Measurements from ENCODE around the gene OR6S1.
"Not testable (repeated sequence)": the region's sequence is repeated elsewhere in the genome, so short reads cannot be mapped to it uniquely, and the experiment has no call there.

OR6S1 gene

GRCh38 chr14:20652996-20653975 lies 11.8 kb upstream of the OR6S1 start:
- no peak for TF ChIP-seq CTCF (conservative IDR thresholded peaks at IDR 0.05; ENCODE audit: low read depth, low read length)
- Histone ChIP-seq H3K4me3 (IDR thresholded peaks at IDR 0.05; ENCODE audit: insufficient read depth, low read depth, low read length) (no peak overlapping the region), H3K27ac (no peak overlapping the region), H3K4me1 (ENCODE audit: low read depth, poor library complexity, severe bottlenecking) (no peaks in the 10 kb centered on the region), H4K20me1 (ENCODE audit: insufficient read depth) (no peaks in the 10 kb centered on the region), H3K36me3 (ENCODE audit: insufficient read depth) (no peaks in the 10 kb centered on the region), H2AFZ (ENCODE audit: low read depth) (no peak overlapping the region), H3K27me3 (ENCODE audit: insufficient read depth, low read depth) (no peaks in the 10 kb centered on the region), H3K79me2 (ENCODE audit: insufficient read depth, low read depth) (no peaks in the 10 kb centered on the region), H3K4me2 (no peak overlapping the region), H3K9ac (no peak overlapping the region)

GRCh38 chr14:20645481-20645880 lies 4.0 kb upstream of the OR6S1 start:
- TF ChIP-seq CTCF (conservative IDR thresholded peaks at IDR 0.05; ENCODE audit: low read depth, low read length) = no peak
- Histone ChIP-seq H3K27ac (no peak overlapping the region), H3K9ac (no peak overlapping the region), H3K4me2 (no peak overlapping the region), H4K20me1 (ENCODE audit: insufficient read depth) (no peaks in the 10 kb centered on the region), H3K4me1 (ENCODE audit: low read depth, poor library complexity, severe bottlenecking) (no peaks in the 10 kb centered on the region), H3K27me3 (ENCODE audit: insufficient read depth, low read depth) (no peaks in the 10 kb centered on the region), H3K4me3 (IDR thresholded peaks at IDR 0.05; ENCODE audit: insufficient read depth, low read depth, low read length) (no peak overlapping the region), H2AFZ (ENCODE audit: low read depth) (no peak overlapping the region), H3K36me3 (ENCODE audit: insufficient read depth) (no peaks in the 10 kb centered on the region), H3K79me2 (ENCODE audit: insufficient read depth, low read depth) (no peaks in the 10 kb centered on the region)

- Histone ChIP-seq H2AFZ (ENCODE audit: low read depth) (no peak overlapping the region), H3K4me2 (no peak overlapping the region), H3K27me3 (ENCODE audit: insufficient read depth, low read depth) (no peaks in the 10 kb centered on the region), H3K27ac (no peak overlapping the region), H3K9ac (no peak overlapping the region), H3K36me3 (ENCODE audit: insufficient read depth) (no peaks in the 10 kb centered on the region), H4K20me1 (ENCODE audit: insufficient read depth) (no peaks in the 10 kb centered on the region), H3K79me2 (ENCODE audit: insufficient read depth, low read depth) (no peaks in the 10 kb centered on the region), H3K4me1 (ENCODE audit: low read depth, poor library complexity, severe bottlenecking) (no peaks in the 10 kb centered on the region), H3K4me3 (IDR thresholded peaks at IDR 0.05; ENCODE audit: insufficient read depth, low read depth, low read length) (no peak overlapping the region)
- no peak for TF ChIP-seq CTCF (conservative IDR thresholded peaks at IDR 0.05; ENCODE audit: low read depth, low read length)
These were observed 3.0 kb upstream of the OR6S1 start for GRCh38 chr14:20644520-20644919.

GRCh38 chr14:20642755-20643154 lies 1.3 kb upstream of the OR6S1 start:
- H3K9ac ChIP-seq; H4K20me1 ChIP-seq (ENCODE audit: insufficient read depth); H3K27me3 ChIP-seq (ENCODE audit: insufficient read depth, low read depth); H2AFZ ChIP-seq (ENCODE audit: low read depth); H3K36me3 ChIP-seq (ENCODE audit: insufficient read depth); H3K27ac ChIP-seq; H3K4me3 ChIP-seq (IDR thresholded peaks at IDR 0.05; ENCODE audit: insufficient read depth, low read depth, low read length); H3K79me2 ChIP-seq (ENCODE audit: insufficient read depth, low read depth); H3K4me1 ChIP-seq (ENCODE audit: low read depth, poor library complexity, severe bottlenecking); H3K4me2 ChIP-seq: not testable (repeated sequence)

GRCh38 chr14:20642182-20642581 lies 691 bp upstream of the OR6S1 start:
- Histone ChIP-seq H3K4me1 (ENCODE audit: low read depth, poor library complexity, severe bottlenecking) (no peaks in the 10 kb centered on the region), H3K79me2 (ENCODE audit: insufficient read depth, low read depth) (no peaks in the 10 kb centered on the region), H3K27ac (no peak overlapping the region), H3K9ac (no peak overlapping the region), H3K36me3 (ENCODE audit: insufficient read depth) (no peaks in the 10 kb centered on the region), H3K27me3 (ENCODE audit: insufficient read depth, low read depth) (no peaks in the 10 kb centered on the region), H4K20me1 (ENCODE audit: insufficient read depth) (no peaks in the 10 kb centered on the region), H3K4me2 (no peak overlapping the region), H3K4me3 (IDR thresholded peaks at IDR 0.05; ENCODE audit: insufficient read depth, low read depth, low read length) (no peak overlapping the region), H2AFZ (ENCODE audit: low read depth) (no peak overlapping the region)
- TF ChIP-seq CTCF (conservative IDR thresholded peaks at IDR 0.05; ENCODE audit: low read depth, low read length) = no peak
